Neural progenitor cell (in vitro differentiated cells): ENCODE results near the gene DENND11.

ENCODE experiments used
- CTCF ChIP-seq: fragments of 200-600 bp; sonication (generic); IDR thresholded peaks from 2 replicates; pipeline ENCODE4 v1.5.1; 2017; ENCODE audit warnings: antibody characterized with exemption, mild to moderate bottlenecking
- EZH2phosphoT487 ChIP-seq: fragments of 200-600 bp; sonication (generic); IDR thresholded peaks from 2 replicates; pipeline ENCODE4 v1.6.1; 2017; ENCODE audit warnings: antibody characterized with exemption

- TF ChIP-seq CTCF = no peak
- TF ChIP-seq EZH2phosphoT487 = no peak
Observed at GRCh38 chr7:141675436-141676215, 26.3 kb downstream of the DENND11 start.
